ENCODE data around the gene MAGI2. TPM values are rescaled to one million over a fixed set of nuclear protein-coding genes. Genes with fewer than 3 reads are reported as not detected.

The MAGI2 gene
- polyA plus RNA-seq, 4 donors, result 8.3 to 40.6 (median 33.9) TPM

GRCh38 chr7:78176171-78176570 is 1277.3 kb downstream of the MAGI2 start:
- no peak for DNase-seq (ENCODE audit: low read depth in 4 of 4, low spot score in 3 of 4)

GRCh38 chr7:78175330-78176100 is 1278.0 kb downstream of the MAGI2 start:
- DNase-seq (ENCODE audit: low read depth in 4 of 4, low spot score in 3 of 4), result peak in 1 of 4 donors; percentile 18

- DNase-seq (ENCODE audit: low read depth in 4 of 4, low spot score in 3 of 4), result no peak
Measured at GRCh38 chr7:78173666-78174065, 1279.8 kb downstream of the MAGI2 start.

- no peak for DNase-seq (ENCODE audit: low read depth in 4 of 4, low spot score in 3 of 4)
Measured at GRCh38 chr7:78172933-78173591, 1280.4 kb downstream of the MAGI2 start.

- no peak for DNase-seq (ENCODE audit: low read depth in 4 of 4, low spot score in 3 of 4)
Measured at GRCh38 chr7:78172267-78172757, 1281.2 kb downstream of the MAGI2 start.

- DNase-seq (ENCODE audit: low read depth in 4 of 4, low spot score in 3 of 4), result no peak
Measured at GRCh38 chr7:78171398-78171797, 1282.1 kb downstream of the MAGI2 start.

GRCh38 chr7:78170815-78171214 is 1282.7 kb downstream of the MAGI2 start:
- DNase-seq (ENCODE audit: low read depth in 4 of 4, low spot score in 3 of 4), result no peak

GRCh38 chr7:78169992-78170391 is 1283.5 kb downstream of the MAGI2 start:
- DNase-seq (ENCODE audit: low read depth in 4 of 4, low spot score in 3 of 4), result no peak

- no peak for DNase-seq (ENCODE audit: low read depth in 4 of 4, low spot score in 3 of 4)
Measured at GRCh38 chr7:78168865-78169264, 1284.6 kb downstream of the MAGI2 start.

- no peak for DNase-seq (ENCODE audit: low read depth in 4 of 4, low spot score in 3 of 4)
Measured at GRCh38 chr7:78167860-78168259, 1285.6 kb downstream of the MAGI2 start.

- DNase-seq (ENCODE audit: low read depth in 4 of 4, low spot score in 3 of 4), result no peak
Measured at GRCh38 chr7:78165854-78166253, 1287.6 kb downstream of the MAGI2 start.

GRCh38 chr7:78165454-78165853 is 1288.0 kb downstream of the MAGI2 start:
- no peak for DNase-seq (ENCODE audit: low read depth in 4 of 4, low spot score in 3 of 4)

GRCh38 chr7:78164459-78164858 is 1289.0 kb downstream of the MAGI2 start:
- no peak for DNase-seq (ENCODE audit: low read depth in 4 of 4, low spot score in 3 of 4)

GRCh38 chr7:78161781-78162180 is 1291.7 kb downstream of the MAGI2 start:
- DNase-seq (ENCODE audit: low read depth in 4 of 4, low spot score in 3 of 4), result no peak

GRCh38 chr7:78159545-78159944 is 1293.9 kb downstream of the MAGI2 start:
- no peak for DNase-seq (ENCODE audit: low read depth in 4 of 4, low spot score in 3 of 4)

GRCh38 chr7:78153285-78153684 is 1300.2 kb downstream of the MAGI2 start:
- DNase-seq (ENCODE audit: low read depth in 4 of 4, low spot score in 3 of 4), result no peak

- DNase-seq (ENCODE audit: low read depth in 4 of 4, low spot score in 3 of 4), result no peak
Measured at GRCh38 chr7:78151229-78151628, 1302.2 kb downstream of the MAGI2 start.

- no peak for DNase-seq (ENCODE audit: low read depth in 4 of 4, low spot score in 3 of 4)
Measured at GRCh38 chr7:78149787-78150186, 1303.7 kb downstream of the MAGI2 start.

GRCh38 chr7:78148166-78148894 is 1305.1 kb downstream of the MAGI2 start:
- no peak for DNase-seq (ENCODE audit: low read depth in 4 of 4, low spot score in 3 of 4)

GRCh38 chr7:78146546-78146945 is 1306.9 kb downstream of the MAGI2 start:
- DNase-seq (ENCODE audit: low read depth in 4 of 4, low spot score in 3 of 4), result no peak

- no peak for DNase-seq (ENCODE audit: low read depth in 4 of 4, low spot score in 3 of 4)
Measured at GRCh38 chr7:78143661-78144060, 1309.8 kb downstream of the MAGI2 start.
